DMS53 (cell line): ENCODE measurements around the gene SLC50A1.
A peak's percentile ranks its signal among the peaks of the same experiment; 100 is the strongest.

Source experiments
- DNase-seq: peaks from one replicate; lab custom pipeline; 2025; lab: John Stamatoyannopoulos, UW

Gene SLC50A1, protein sequence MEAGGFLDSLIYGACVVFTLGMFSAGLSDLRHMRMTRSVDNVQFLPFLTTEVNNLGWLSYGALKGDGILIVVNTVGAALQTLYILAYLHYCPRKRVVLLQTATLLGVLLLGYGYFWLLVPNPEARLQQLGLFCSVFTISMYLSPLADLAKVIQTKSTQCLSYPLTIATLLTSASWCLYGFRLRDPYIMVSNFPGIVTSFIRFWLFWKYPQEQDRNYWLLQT

DNA sequence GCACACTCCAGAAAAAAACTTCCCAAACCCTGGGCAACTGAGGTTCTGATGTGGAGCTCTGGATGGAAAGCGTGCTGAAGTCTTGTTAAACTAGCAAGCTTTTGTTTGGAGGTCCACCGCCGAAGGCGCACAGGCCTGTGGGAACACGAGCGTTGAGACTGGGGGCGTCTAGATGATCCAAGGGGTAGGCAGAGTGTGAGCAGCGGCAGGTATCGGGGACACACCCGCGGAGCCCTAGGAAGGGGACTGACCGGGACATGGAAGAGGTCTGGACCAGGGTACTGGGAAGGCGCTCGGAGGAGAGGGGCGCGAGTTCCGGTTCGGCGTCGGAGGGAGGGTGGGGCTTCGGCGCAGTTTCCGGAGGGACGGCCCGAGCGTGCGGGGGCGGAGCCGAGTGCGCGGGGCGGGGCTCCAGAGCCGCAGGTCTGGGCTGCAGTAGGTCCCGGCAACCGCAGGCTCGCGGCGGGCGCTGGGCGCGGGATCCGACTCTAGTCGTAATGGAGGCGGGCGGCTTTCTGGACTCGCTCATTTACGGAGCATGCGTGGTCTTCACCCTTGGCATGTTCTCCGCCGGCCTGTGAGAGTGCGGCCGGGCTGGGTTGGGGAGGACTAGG, at the start of gene SLC50A1:
TSS of gene SLC50A1 (plus strand) at position 438 of the 614 bp plus-strand sequence. CDS start at position 498, 60 bp downstream.
- DNase-seq, result peak; percentile 98

DNA sequence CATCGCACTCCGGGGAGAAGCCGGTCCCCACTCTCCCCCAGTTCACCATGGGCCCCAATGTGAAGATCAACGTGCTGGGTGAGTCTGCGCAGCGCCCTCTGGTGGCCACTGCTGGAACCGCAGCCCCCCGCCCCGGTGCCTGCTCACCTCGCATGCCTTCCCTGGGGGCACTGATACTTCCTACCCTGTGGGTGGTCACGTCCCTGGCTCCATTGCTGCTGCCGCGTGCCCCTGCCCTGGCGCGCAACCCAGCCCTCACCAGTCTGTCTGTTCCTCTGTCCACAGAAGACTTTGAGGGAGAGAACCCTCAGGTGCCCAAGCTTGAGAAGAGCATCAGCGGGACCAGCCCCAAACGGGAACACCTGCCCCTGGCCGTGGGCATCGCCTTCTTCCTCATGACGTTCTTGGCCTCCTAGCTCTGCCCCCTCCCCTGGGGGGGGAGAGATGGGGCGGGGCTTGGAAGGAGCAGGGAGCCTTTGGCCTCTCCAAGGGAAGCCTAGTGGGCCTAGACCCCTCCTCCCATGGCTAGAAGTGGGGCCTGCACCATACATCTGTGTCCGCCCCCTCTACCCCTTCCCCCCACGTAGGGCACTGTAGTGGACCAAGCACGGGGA, 49.4 kb upstream of the SLC50A1 start:
- DNase-seq, result peak; percentile 70

- DNase-seq, result no peak
These were observed 48.7 kb upstream of the SLC50A1 start for GRCh38 chr1:155086856-155087535.

- DNase-seq, result peak; percentile 84
These were observed 44.3 kb upstream of the SLC50A1 start for GRCh38 chr1:155091071-155092051.

DNA sequence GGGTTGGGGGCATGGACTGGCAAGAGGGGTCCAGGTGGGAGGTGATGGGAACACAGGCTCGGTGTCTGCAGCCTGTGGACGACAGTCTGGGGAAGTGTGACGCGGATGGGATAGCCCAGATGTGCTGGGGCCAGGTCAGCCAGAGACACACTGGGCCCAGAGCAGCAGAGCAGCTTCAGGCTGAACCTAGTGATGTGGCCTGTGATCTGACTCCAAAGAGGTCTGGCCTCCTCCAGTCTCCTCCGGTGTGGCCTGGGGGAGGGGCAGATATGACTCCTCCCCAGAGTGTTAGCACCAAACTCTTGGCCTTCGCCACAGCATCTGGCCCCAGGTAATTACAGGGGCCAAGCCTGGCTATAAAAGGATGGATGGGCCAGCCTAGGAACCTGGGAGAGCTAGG, 43.5 kb upstream of the SLC50A1 start:
- no peak for DNase-seq

GRCh38 chr1:155092641-155093040, 43.0 kb upstream of the SLC50A1 start:
- no peak for DNase-seq

DNA sequence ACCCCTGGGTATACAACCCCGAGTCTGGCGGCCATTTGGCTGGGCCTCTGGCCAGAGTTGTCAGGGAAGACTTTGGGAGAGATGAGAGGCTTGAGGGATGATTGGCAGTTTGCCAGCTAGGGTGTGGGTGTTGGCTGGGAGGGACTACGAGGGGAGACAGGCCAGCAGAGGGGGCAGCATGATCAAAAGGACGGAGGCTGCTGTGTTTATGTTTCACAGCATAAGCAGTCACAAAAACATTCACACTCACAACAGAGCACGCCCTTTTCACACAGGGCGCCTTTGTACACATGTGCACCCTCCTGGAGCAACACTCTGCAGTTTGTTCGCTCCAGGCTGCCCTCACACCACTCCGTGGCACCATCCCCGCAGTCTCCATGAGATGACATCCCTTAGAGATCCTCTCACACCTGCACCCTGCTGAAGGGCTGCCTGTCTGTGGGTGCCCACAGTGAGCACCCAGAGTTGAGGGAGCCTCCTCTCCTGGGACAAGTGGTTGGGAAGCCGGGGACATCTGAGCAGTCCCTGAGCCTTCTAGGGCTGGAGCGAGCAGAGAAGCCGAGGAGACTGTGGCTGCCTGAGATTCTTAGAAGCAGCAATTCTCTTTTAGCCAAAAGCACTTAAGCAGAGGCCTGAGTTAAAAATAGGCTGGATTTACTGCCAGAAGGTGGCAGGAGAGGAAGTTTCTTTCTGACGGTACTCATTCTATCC, 41.6 kb upstream of the SLC50A1 start:
- peak; percentile 72 for DNase-seq

GRCh38 chr1:155094622-155094948, 41.1 kb upstream of the SLC50A1 start:
- no peak for DNase-seq

DNA sequence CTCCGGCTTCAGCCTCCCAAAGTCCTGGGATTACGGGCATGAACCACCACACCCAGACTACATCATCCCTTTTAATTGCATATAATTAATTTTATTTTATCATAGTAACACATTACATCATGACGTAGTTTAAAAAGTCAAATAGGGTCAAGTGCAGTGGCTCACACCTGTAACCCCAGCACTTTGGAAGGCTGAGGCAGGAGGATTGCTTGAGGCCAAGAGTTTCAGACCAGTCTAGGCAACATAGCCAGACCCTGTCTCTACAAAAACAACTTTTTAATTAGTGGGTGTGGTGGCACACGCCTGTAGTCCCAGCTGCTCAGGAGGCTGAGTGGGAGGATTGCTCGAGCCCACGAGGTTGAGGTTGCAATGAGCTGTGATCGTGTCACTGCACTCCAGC, 36.3 kb upstream of the SLC50A1 start:
- no peak for DNase-seq

- DNase-seq, result no peak
These were observed 32.3 kb upstream of the SLC50A1 start for GRCh38 chr1:155103325-155103724.

DNA sequence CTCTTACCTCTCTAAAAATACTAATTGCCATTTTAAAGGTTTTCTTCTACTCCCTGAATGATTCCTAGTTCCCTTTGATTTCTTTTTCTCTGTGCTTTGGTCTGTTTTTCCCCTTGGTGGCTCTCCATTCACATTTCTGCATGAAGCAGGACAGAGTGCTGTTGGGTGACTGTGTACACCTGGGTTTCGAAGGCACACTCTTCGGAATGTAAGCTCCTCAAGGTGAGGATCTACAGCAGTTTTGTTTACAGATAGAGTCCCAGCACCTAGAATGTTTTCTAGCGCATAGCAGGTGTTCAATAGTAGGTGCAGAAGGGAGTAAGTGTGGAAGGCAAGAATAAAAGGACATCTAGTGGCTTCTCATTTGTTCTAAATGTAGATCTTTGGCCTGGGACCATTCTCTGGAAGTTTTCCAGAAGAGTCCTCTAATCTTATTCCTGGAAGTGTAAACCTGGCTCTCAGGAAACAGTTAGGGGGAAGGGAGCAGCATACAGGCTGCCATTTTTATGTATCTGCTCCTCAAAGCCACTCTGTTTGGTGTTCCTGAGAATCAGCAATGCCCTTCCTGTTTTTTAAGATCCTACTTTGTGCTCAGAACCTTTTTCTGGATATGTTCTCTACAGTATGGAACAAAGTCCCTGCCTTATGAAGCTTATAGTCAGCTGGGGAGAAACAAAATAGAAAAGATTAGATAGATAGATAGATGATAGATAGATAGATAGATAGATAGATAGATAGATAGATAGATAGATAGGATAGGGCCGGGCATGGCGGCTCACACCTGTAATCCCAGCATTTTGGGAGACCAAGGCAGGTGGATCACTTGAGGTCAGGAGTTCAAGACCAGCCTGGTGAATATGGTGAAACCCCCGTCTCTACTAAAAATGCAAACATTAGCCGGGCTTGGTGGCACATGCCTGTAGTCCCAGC, 30.8 kb upstream of the SLC50A1 start:
- no peak for DNase-seq

- DNase-seq, result no peak
These were observed 30.0 kb upstream of the SLC50A1 start for GRCh38 chr1:155105604-155106011.

GRCh38 chr1:155106862-155107261, 28.8 kb upstream of the SLC50A1 start:
- peak; percentile 44 for DNase-seq

DNA sequence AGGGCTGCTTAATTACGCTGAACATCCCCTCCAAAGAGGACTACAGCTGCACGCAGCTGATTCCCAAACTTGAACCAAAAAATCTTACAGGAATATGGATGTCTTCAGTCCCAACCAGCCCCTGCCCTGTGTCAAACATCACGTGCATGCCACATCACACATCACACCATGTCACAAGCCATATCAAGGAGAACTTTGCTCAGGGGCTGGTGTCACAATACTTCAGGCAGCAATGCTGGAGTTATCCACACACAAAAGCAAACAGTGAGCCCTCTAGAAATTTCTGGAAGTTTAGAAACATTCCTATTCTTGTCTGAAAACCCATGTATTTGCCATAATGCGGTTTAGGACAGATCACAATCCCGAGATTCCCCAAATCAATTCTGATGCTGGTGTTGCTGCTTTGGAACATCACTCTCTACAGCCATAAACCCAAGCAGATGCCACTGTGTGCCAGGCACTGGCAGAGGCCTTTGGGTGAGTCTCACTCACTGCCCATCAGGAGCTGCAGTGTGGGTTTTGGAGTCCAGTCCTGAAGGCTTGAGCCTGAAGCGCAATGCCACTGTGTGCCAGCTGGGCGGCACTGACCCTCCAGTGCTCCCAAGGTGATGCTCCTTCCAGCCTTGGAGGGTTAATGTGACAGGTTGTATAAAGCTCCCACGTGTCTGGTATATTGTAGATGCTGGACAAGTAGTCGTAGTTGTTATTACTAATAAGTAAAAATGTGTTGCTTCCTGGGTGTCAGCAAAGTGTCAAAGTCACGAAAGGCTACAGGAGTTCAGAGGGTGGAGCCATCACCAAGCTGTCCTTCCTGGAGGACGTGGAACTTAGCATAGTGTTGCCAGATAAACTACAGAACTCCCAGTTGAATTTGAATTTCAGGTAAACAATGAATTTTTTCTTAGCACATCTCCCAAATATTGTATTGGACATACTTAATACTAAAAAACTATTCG, 28.1 kb upstream of the SLC50A1 start:
- no peak for DNase-seq

- DNase-seq, result no peak
These were observed 27.4 kb upstream of the SLC50A1 start for GRCh38 chr1:155108296-155108695.

- no peak for DNase-seq
These were observed 25.3 kb upstream of the SLC50A1 start for GRCh38 chr1:155110381-155110780.

GRCh38 chr1:155110826-155111225, 24.8 kb upstream of the SLC50A1 start:
- DNase-seq, result no peak

DNA sequence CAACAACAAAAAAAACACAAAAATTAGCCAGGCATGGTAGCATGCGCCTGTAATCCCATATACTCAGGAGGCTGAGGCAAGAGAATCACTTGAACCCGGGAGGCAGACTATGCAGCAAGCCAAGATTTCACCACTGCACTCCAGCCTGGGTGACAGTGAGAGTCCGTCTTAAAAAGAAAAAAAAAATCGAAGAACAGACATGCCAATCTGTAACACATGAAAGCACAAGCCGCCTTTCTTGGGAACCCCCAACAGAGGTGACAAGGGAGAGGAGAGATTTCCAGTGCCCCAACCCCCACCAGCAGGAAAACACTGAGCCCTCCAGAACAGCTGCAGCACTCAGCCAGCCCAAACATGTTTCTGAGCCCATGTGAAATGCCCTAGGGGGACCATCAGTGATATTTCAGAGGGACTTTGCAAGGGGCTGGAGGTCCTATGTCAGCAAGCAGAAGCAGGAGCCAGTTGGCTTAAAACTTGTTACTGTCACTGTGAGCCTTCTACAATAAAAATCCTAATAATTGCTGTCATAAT, 22.1 kb upstream of the SLC50A1 start:
- no peak for DNase-seq
